Measurements from ENCODE around the gene GPR26. TPM values are rescaled to one million over a fixed set of nuclear protein-coding genes. Genes with fewer than 3 reads are reported as not detected.

The GPR26 gene
- total RNA-seq, 2 experiments from 2014 or later, result not detected

GRCh38 chr10:123619067-123619855 is 46.9 kb upstream of the GPR26 start:
- no TSS peak for BruUV-seq (replicated peaks)
- Histone ChIP-seq H3K9me3 (ENCODE audit: low read length) (no peaks in the 10 kb centered on the region), H3K4me3 (ENCODE audit: low read depth, low read length, poor library complexity, severe bottlenecking) (no peak overlapping the region), H3K4me1 (ENCODE audit: insufficient read depth, low read length, poor library complexity, severe bottlenecking) (no peaks in the 10 kb centered on the region), H3K27ac (ENCODE audit: low read depth, low read length, poor library complexity, severe bottlenecking) (no peak overlapping the region), H3K4me2 (ENCODE audit: low read length) (no peak overlapping the region), H3K79me2 (ENCODE audit: insufficient read depth, low read depth, low read length) (no peaks in the 10 kb centered on the region), H2AFZ (ENCODE audit: low read length) (no peak overlapping the region), H3K36me3 (ENCODE audit: insufficient read depth, low read length) (no peaks in the 10 kb centered on the region), H4K20me1 (ENCODE audit: insufficient read depth, low read length) (no peaks in the 10 kb centered on the region), H3K9me2 (ENCODE audit: insufficient read depth, low read length) (no peaks in the 10 kb centered on the region)
- no peak for TF ChIP-seq EZH2phosphoT487 (IDR thresholded peaks at IDR 0.05; ENCODE audit: borderline replicate concordance, low read depth, low read length)
- TF ChIP-seq, protein P1, sequence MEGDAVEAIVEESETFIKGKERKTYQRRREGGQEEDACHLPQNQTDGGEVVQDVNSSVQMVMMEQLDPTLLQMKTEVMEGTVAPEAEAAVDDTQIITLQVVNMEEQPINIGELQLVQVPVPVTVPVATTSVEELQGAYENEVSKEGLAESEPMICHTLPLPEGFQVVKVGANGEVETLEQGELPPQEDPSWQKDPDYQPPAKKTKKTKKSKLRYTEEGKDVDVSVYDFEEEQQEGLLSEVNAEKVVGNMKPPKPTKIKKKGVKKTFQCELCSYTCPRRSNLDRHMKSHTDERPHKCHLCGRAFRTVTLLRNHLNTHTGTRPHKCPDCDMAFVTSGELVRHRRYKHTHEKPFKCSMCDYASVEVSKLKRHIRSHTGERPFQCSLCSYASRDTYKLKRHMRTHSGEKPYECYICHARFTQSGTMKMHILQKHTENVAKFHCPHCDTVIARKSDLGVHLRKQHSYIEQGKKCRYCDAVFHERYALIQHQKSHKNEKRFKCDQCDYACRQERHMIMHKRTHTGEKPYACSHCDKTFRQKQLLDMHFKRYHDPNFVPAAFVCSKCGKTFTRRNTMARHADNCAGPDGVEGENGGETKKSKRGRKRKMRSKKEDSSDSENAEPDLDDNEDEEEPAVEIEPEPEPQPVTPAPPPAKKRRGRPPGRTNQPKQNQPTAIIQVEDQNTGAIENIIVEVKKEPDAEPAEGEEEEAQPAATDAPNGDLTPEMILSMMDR (conservative IDR thresholded peaks at IDR 0.05; ENCODE audit: low read length), result no peak
- DNase-seq (ENCODE audit: low spot score), result no peak
- ChIA-PET CTCF (ENCODE audit: unreplicated experiment) (no interaction called here), POLR2A (no interaction called here)
- intact Hi-C loops (cut with micrococcal nuclease; ENCODE audit: unreplicated experiment), result no loop called here

DNA sequence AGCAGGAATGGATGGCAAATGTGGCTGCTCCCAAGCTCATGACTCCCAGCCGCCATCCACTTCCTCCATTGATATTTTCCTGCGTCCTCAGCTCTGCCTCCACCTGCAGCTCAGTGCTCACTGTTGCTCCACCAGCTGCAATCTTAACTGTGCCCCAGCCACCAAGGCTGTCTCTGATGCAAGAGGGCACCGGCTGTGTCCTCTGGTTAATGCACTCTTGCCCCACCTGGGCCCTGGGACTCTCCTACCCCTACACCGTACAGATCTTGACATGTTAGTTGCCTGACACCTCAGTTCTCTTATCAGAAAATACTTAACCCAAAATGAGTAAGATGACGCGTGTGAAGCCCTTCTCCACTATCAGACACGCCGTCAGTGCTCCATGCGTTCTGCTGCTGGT is 45.5 kb upstream of the GPR26 start:
- no peaks in the 10 kb centered on the region for H4K20me1 ChIP-seq (ENCODE audit: insufficient read depth, low read length)
- H3K36me3 ChIP-seq (ENCODE audit: insufficient read depth, low read length), result no peaks in the 10 kb centered on the region
- no peaks in the 10 kb centered on the region for H3K79me2 ChIP-seq (ENCODE audit: insufficient read depth, low read depth, low read length)
- H2AFZ ChIP-seq (ENCODE audit: low read length), result no peak overlapping the region
- no peak for DNase-seq (ENCODE audit: low spot score)
- intact Hi-C loops (cut with micrococcal nuclease; ENCODE audit: unreplicated experiment), result no loop called here
- no peaks in the 10 kb centered on the region for H3K4me1 ChIP-seq (ENCODE audit: insufficient read depth, low read length, poor library complexity, severe bottlenecking)
- no peak overlapping the region for H3K4me3 ChIP-seq (ENCODE audit: low read depth, low read length, poor library complexity, severe bottlenecking)
- TF ChIP-seq EZH2phosphoT487 (IDR thresholded peaks at IDR 0.05; ENCODE audit: borderline replicate concordance, low read depth, low read length), result no peak
- TF ChIP-seq, protein P1 (conservative IDR thresholded peaks at IDR 0.05; ENCODE audit: low read length), result no peak
- ChIA-PET POLR2A (interaction anchor here (0.6 kb wide), 1 partner anchor 33 kb away, joined by 4 read pairs; no protein-coding TSS in a partner anchor), CTCF (ENCODE audit: unreplicated experiment) (no interaction called here)
- no peaks in the 10 kb centered on the region for H3K9me3 ChIP-seq (ENCODE audit: low read length)
- no peak overlapping the region for H3K27ac ChIP-seq (ENCODE audit: low read depth, low read length, poor library complexity, severe bottlenecking)
- H3K4me2 ChIP-seq (ENCODE audit: low read length), result no peak overlapping the region
- no peaks in the 10 kb centered on the region for H3K9me2 ChIP-seq (ENCODE audit: insufficient read depth, low read length)
- no TSS peak for BruUV-seq (replicated peaks)

DNA sequence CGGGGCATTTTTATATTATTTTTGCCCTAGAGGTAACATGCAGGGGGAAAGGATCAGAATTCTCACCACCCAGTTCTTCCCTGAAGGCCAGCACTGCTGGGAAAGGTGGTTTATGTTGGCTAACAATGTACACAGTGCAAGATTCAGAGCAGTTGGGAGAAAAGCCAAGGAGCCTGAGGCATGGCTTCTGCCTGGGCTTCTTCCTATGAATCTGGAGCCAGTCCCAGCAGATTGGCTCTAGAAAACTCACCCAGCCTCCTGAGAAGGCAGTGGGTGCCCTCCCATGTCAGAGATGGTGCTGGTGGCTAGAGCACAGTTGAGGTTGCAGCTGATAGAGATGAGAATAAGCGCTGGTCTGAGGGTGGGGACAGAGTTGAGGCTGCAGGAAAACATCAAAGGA is 44.7 kb upstream of the GPR26 start:
- H3K27ac ChIP-seq (ENCODE audit: low read depth, low read length, poor library complexity, severe bottlenecking), result no peak overlapping the region
- BruUV-seq (replicated peaks), result no TSS peak
- DNase-seq (ENCODE audit: low spot score), result no peak

More for the DNA sequence above, 44.7 kb upstream of the GPR26 start:
- Histone ChIP-seq H3K9me2 (ENCODE audit: insufficient read depth, low read length) (no peaks in the 10 kb centered on the region), H2AFZ (ENCODE audit: low read length) (no peak overlapping the region), H3K4me1 (ENCODE audit: insufficient read depth, low read length, poor library complexity, severe bottlenecking) (no peaks in the 10 kb centered on the region), H4K20me1 (ENCODE audit: insufficient read depth, low read length) (no peaks in the 10 kb centered on the region), H3K4me2 (ENCODE audit: low read length) (no peak overlapping the region), H3K79me2 (ENCODE audit: insufficient read depth, low read depth, low read length) (no peaks in the 10 kb centered on the region), H3K36me3 (ENCODE audit: insufficient read depth, low read length) (no peaks in the 10 kb centered on the region), H3K4me3 (ENCODE audit: low read depth, low read length, poor library complexity, severe bottlenecking) (no peak overlapping the region), H3K9me3 (ENCODE audit: low read length) (no peaks in the 10 kb centered on the region)
- intact Hi-C loops (cut with micrococcal nuclease; ENCODE audit: unreplicated experiment), result no loop called here
- CTCF ChIA-PET (ENCODE audit: unreplicated experiment), result no interaction called here
- TF ChIP-seq, protein P1 (conservative IDR thresholded peaks at IDR 0.05; ENCODE audit: low read length), result no peak
- no peak for TF ChIP-seq EZH2phosphoT487 (IDR thresholded peaks at IDR 0.05; ENCODE audit: borderline replicate concordance, low read depth, low read length)
- POLR2A ChIA-PET, result no interaction called here

Data from OCI-LY7 (cell line).